H9 (cell line): ENCODE data around the gene ELFN2. TPM values are rescaled to one million over a fixed set of nuclear protein-coding genes. Genes with fewer than 3 reads are reported as not detected.

Source experiments
- DNase-seq: peaks from one replicate; pipeline ENCODE4 v3.0.0-alpha.2; 2017
- H2AFZ ChIP-seq: one replicate; pipeline ENCODE4 v1.6.1; 2013; ENCODE audit warnings: mild to moderate bottlenecking, low read length, control low read depth, moderate library complexity
- H2AK5ac ChIP-seq: 2 replicates; pipeline ENCODE4 v1.6.1; 2013; ENCODE audit warnings: low read length, control low read depth, mixed read lengths; ENCODE audit not compliant: insufficient read length
- H2BK120ac ChIP-seq: one replicate; pipeline ENCODE4 v1.6.1; 2013; ENCODE audit warnings: low read depth, mild to moderate bottlenecking, low read length, control low read depth, inconsistent platforms; ENCODE audit not compliant: poor library complexity, severe bottlenecking
- H2BK12ac ChIP-seq: 2 replicates; pipeline ENCODE4 v1.6.1; 2013; ENCODE audit warnings: low read length, control low read depth, mixed read lengths, low read depth; ENCODE audit not compliant: insufficient read length
- H2BK15ac ChIP-seq: 2 replicates; pipeline ENCODE4 v1.6.1; 2013; ENCODE audit warnings: low read depth, low read length, control low read depth
- H2BK20ac ChIP-seq: one replicate; pipeline ENCODE4 v1.6.1; 2013; ENCODE audit warnings: low read depth, mild to moderate bottlenecking, low read length, control low read depth, inconsistent platforms; ENCODE audit not compliant: poor library complexity, severe bottlenecking
- H2BK5ac ChIP-seq: 2 replicates; pipeline ENCODE4 v1.6.1; 2013; ENCODE audit warnings: low read length, control low read depth, mixed read lengths; ENCODE audit not compliant: insufficient read length
- H3K14ac ChIP-seq: 2 replicates; pipeline ENCODE4 v1.6.1; 2013; ENCODE audit warnings: low read length, control low read depth; ENCODE audit not compliant: insufficient read depth
- H3K18ac ChIP-seq: 2 replicates; pipeline ENCODE4 v1.6.1; 2013; ENCODE audit warnings: low read depth, mild to moderate bottlenecking, mixed read lengths, low read length, control low read depth; ENCODE audit not compliant: insufficient read length
- H3K23ac ChIP-seq: 2 replicates; pipeline ENCODE4 v1.6.1; 2013; ENCODE audit warnings: low read length, control low read depth, mixed read lengths, low read depth; ENCODE audit not compliant: insufficient read length
- H3K23me2 ChIP-seq: 2 replicates; pipeline ENCODE4 v1.6.1; 2013; ENCODE audit warnings: low read depth, mild to moderate bottlenecking, mixed read lengths, low read length, control low read depth; ENCODE audit not compliant: insufficient read length, poor library complexity, severe bottlenecking
- H3K27ac ChIP-seq: 2 replicates; pipeline ENCODE4 v1.5.1; 2013; ENCODE audit warnings: low read length, control low read depth, mixed read lengths, low read depth; ENCODE audit not compliant: insufficient read length
- H3K27me3 ChIP-seq: 2 replicates; pipeline ENCODE4 v1.6.1; 2013; ENCODE audit warnings: low read length, control low read depth, inconsistent platforms; ENCODE audit not compliant: insufficient read depth
- H3K4ac ChIP-seq: 2 replicates; pipeline ENCODE4 v1.6.1; 2013; ENCODE audit warnings: low read depth, mild to moderate bottlenecking, control low read depth, inconsistent platforms, low read length, moderate library complexity
- H3K4me1 ChIP-seq: 2 replicates; pipeline ENCODE4 v1.6.1; 2013; ENCODE audit warnings: low read length, control low read depth, inconsistent platforms; ENCODE audit not compliant: insufficient read depth
- H3K4me2 ChIP-seq: 2 replicates; pipeline ENCODE4 v1.6.1; 2013; ENCODE audit warnings: low read length, control low read depth, mixed read lengths; ENCODE audit not compliant: insufficient read length, insufficient read depth
- H3K56ac ChIP-seq: 2 replicates; pipeline ENCODE4 v1.6.1; 2013; ENCODE audit warnings: low read depth, mild to moderate bottlenecking, mixed read lengths, low read length, control low read depth; ENCODE audit not compliant: insufficient read length
- H3K79me1 ChIP-seq: 2 replicates; pipeline ENCODE4 v1.6.1; 2013; ENCODE audit warnings: low read depth, mild to moderate bottlenecking, moderate library complexity, low read length, control low read depth, inconsistent platforms; ENCODE audit not compliant: insufficient read depth, poor library complexity, severe bottlenecking
- H3K79me2 ChIP-seq: 2 replicates; pipeline ENCODE4 v1.6.1; 2013; ENCODE audit warnings: low read length, control low read depth, inconsistent platforms; ENCODE audit not compliant: insufficient read depth
- H3K9ac ChIP-seq: 2 replicates; pipeline ENCODE4 v1.6.1; 2013; ENCODE audit warnings: low read length, control low read depth, mixed read lengths; ENCODE audit not compliant: insufficient read length; ENCODE audit errors: extremely low read depth
- H3K9me3 ChIP-seq: one replicate; pipeline ENCODE4 v1.6.1; 2013; ENCODE audit warnings: low read depth, low read length, inconsistent platforms; ENCODE audit not compliant: control insufficient read depth
- H3T11ph ChIP-seq: one replicate; pipeline ENCODE4 v1.6.1; 2013; ENCODE audit warnings: mild to moderate bottlenecking, low read length, control low read depth, inconsistent platforms
- H4K20me1 ChIP-seq: one replicate; pipeline ENCODE4 v1.6.1; 2013; ENCODE audit not compliant: control insufficient read depth, insufficient read length, insufficient read depth
- H4K5ac ChIP-seq: 2 replicates; pipeline ENCODE4 v1.6.1; 2013; ENCODE audit warnings: low read depth, mild to moderate bottlenecking, mixed read lengths, low read length, control low read depth; ENCODE audit not compliant: insufficient read length
- H4K8ac ChIP-seq: replicated peaks from 2 replicates; pipeline ENCODE4 v1.6.1; 2013; ENCODE audit warnings: low read length, control low read depth, mixed read lengths, low read depth; ENCODE audit not compliant: insufficient read length
- H4K91ac ChIP-seq: 2 replicates; pipeline ENCODE4 v1.6.1; 2013; ENCODE audit warnings: low read depth, mild to moderate bottlenecking, moderate library complexity, mixed read lengths, low read length, control low read depth; ENCODE audit not compliant: insufficient read length
- H3K27ac Mint-ChIP-seq, 3 experiments: 2 replicates in 2 of 3; 3 replicates in 1 of 3; pipeline ENCODE4 v1.8.0; 2020 to 2021; ENCODE audit warnings: mixed read lengths in 3 of 3, mild to moderate bottlenecking in 1 of 3, moderate library complexity in 1 of 3
- H3K27me3 Mint-ChIP-seq: 2 replicates; pipeline ENCODE4 v1.8.0; 2021; ENCODE audit warnings: low read depth, mild to moderate bottlenecking, moderate library complexity, mixed read lengths
- H3K36me3 Mint-ChIP-seq, 3 experiments: 2 replicates in 2 of 3; 3 replicates in 1 of 3; pipeline ENCODE4 v1.8.0; 2020 to 2021; ENCODE audit warnings: low read depth in 3 of 3, mixed read lengths in 3 of 3; ENCODE audit not compliant: insufficient read depth in 1 of 3
- H3K4me1 Mint-ChIP-seq, 2 experiments: 2 replicates each; pipeline ENCODE4 v1.8.0; 2020; ENCODE audit warnings: mixed read lengths in 2 of 2
- H3K4me3 Mint-ChIP-seq, 2 experiments: 2 replicates in 1 of 2; 3 replicates in 1 of 2; pipeline ENCODE4 v1.8.0; 2020 to 2021; ENCODE audit warnings: mild to moderate bottlenecking in 2 of 2, mixed read lengths in 2 of 2, moderate library complexity in 1 of 2
- H3K9me3 Mint-ChIP-seq, 2 experiments: 2 replicates in 1 of 2; 3 replicates in 1 of 2; pipeline ENCODE4 v1.8.0; 2020; ENCODE audit warnings: mild to moderate bottlenecking in 2 of 2, mixed read lengths in 2 of 2, moderate library complexity in 1 of 2
- WGBS: extraction: QIAGEN DNeasy Blood & Tissue Kit; methylation state at CpG from one replicate; pipeline ENCODE4 v1.1.7; 2013; ENCODE audit warnings: missing lambda C conversion rate, low lambda C conversion rate, mixed read lengths; ENCODE audit not compliant: insufficient read length; ENCODE audit errors: extremely low coverage; 5-methylcytosine and 5-hydroxymethylcytosine counted together
- total RNA-seq: library from RNA; stranded (reverse); gene quantifications from 2 replicates; pipeline ENCODE4 v1.2.1, GENCODE V29; 2021
- TF ChIP-seq, protein P1 (sequence below): fragments of 200-600 bp; sonication (generic); conservative IDR thresholded peaks from 3 replicates; pipeline ENCODE4 v1.8.0; 2021; ENCODE audit warnings: antibody characterized with exemption, mild to moderate bottlenecking

Gene ELFN2
- total RNA-seq, 1 experiment from 2014 or later = 0.70 TPM

DNA sequence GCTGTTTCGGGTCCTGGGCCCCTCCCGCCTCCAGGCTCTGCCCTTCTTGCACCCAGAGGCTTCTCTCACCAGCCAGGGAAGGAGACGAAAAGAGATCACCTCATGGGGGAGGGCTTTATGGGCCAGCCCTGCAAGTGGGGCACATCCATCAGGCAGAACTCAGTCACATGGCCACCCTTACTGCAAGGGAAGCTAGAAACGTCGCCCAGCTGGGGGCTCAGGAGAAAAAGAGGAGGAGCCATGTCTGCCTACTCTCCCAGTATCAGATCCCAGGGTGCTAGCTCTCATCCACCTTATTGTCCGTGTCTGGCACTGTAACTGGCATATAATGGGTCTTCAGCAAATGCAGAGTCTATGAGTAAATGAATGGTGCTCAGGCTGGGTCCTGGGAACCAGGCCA, 34.7 kb upstream of the ELFN2 start:
- Histone ChIP-seq H2BK15ac (no peak overlapping the region), H2AK5ac (no peak overlapping the region), H3K4me2 (no peak overlapping the region), H3K9ac (no peak overlapping the region), H3K4me1 (no peaks in the 10 kb centered on the region), H4K5ac (no peak overlapping the region), H3K79me2 (no peaks in the 10 kb centered on the region), H3K9me3 (no peaks in the 10 kb centered on the region), H3K23me2 (no peaks in the 10 kb centered on the region), H3K18ac (no peak overlapping the region), H3T11ph (no peak overlapping the region), H2BK5ac (no peak overlapping the region), H2BK12ac (no peak overlapping the region), H3K27me3 (no peaks in the 10 kb centered on the region), H3K14ac (no peak overlapping the region), H2BK120ac (no peak overlapping the region), H3K4ac (no peak overlapping the region), H2AFZ (no peak overlapping the region), H4K91ac (no peak overlapping the region), H4K20me1 (no peaks in the 10 kb centered on the region), H4K8ac (no peak overlapping the region), H3K79me1 (no peaks in the 10 kb centered on the region), H3K56ac (no peak overlapping the region), H3K27ac (no peak overlapping the region), H2BK20ac (no peak overlapping the region), H3K23ac (no peak overlapping the region)
- no peaks in the 10 kb centered on the region for H3K36me3 Mint-ChIP-seq
- peaks cover 23% of the 10 kb centered on the region for H3K27me3 Mint-ChIP-seq
- no peaks in the 10 kb centered on the region for H3K9me3 Mint-ChIP-seq
- H3K4me1 Mint-ChIP-seq = peaks cover 2 to 25% of the 10 kb centered on the region in 2 experiments; a peak in 2 of 4 replicates
- DNase-seq = no peak
- TF ChIP-seq, protein P1, sequence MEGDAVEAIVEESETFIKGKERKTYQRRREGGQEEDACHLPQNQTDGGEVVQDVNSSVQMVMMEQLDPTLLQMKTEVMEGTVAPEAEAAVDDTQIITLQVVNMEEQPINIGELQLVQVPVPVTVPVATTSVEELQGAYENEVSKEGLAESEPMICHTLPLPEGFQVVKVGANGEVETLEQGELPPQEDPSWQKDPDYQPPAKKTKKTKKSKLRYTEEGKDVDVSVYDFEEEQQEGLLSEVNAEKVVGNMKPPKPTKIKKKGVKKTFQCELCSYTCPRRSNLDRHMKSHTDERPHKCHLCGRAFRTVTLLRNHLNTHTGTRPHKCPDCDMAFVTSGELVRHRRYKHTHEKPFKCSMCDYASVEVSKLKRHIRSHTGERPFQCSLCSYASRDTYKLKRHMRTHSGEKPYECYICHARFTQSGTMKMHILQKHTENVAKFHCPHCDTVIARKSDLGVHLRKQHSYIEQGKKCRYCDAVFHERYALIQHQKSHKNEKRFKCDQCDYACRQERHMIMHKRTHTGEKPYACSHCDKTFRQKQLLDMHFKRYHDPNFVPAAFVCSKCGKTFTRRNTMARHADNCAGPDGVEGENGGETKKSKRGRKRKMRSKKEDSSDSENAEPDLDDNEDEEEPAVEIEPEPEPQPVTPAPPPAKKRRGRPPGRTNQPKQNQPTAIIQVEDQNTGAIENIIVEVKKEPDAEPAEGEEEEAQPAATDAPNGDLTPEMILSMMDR = no peak
- no peak overlapping the region; a peak in 1 of 7 replicates for H3K27ac Mint-ChIP-seq
- H3K4me3 Mint-ChIP-seq = no peak overlapping the region
- no CpG with 5 or more reads among the region's 6 CpGs for WGBS
